Activated CD4-positive, CD25-positive, alpha-beta regulatory T cell treated with anti-CD3 and anti-CD28 coated beads, Interleukin-2, amount 50 U/mL, for 72 hours (primary cell): ENCODE results near the gene HSPA12B.

Experiments
- DNase-seq: peaks from one replicate; pipeline ENCODE4 v3.0.0; 2021

The HSPA12B gene

GRCh38 chr20:3732327-3733118 is at the start of gene HSPA12B:
HSPA12B (plus strand) TSS chr20:3732685; CDS start chr20:3738675, 5,990 bp downstream.
- no peak for DNase-seq

GRCh38 chr20:3685341-3685740 is 47.1 kb upstream of the HSPA12B start:
- no peak for DNase-seq

GRCh38 chr20:3686421-3686820 is 46.1 kb upstream of the HSPA12B start:
- DNase-seq, result no peak

GRCh38 chr20:3686867-3687321 is 45.6 kb upstream of the HSPA12B start:
- DNase-seq, result no peak

- no peak for DNase-seq
Measured at GRCh38 chr20:3687655-3688054, 44.8 kb upstream of the HSPA12B start.

GRCh38 chr20:3689978-3690377 is 42.5 kb upstream of the HSPA12B start:
- DNase-seq, result no peak

GRCh38 chr20:3690413-3690812 is 42.1 kb upstream of the HSPA12B start:
- no peak for DNase-seq

GRCh38 chr20:3691306-3691705 is 41.2 kb upstream of the HSPA12B start:
- no peak for DNase-seq

GRCh38 chr20:3691897-3692296 is 40.6 kb upstream of the HSPA12B start:
- DNase-seq, result no peak

GRCh38 chr20:3692706-3693294 is 39.7 kb upstream of the HSPA12B start:
- no peak for DNase-seq

- no peak for DNase-seq
Measured at GRCh38 chr20:3693376-3693775, 39.1 kb upstream of the HSPA12B start.

- DNase-seq, result no peak
Measured at GRCh38 chr20:3694864-3695263, 37.6 kb upstream of the HSPA12B start.

- no peak for DNase-seq
Measured at GRCh38 chr20:3696200-3696599, 36.3 kb upstream of the HSPA12B start.

GRCh38 chr20:3696745-3697587 is 35.5 kb upstream of the HSPA12B start:
- no peak for DNase-seq

GRCh38 chr20:3697588-3698305 is 34.7 kb upstream of the HSPA12B start:
- DNase-seq, result no peak

GRCh38 chr20:3698591-3699001 is 33.9 kb upstream of the HSPA12B start:
- no peak for DNase-seq

- no peak for DNase-seq
Measured at GRCh38 chr20:3699037-3699436, 33.4 kb upstream of the HSPA12B start.

GRCh38 chr20:3701061-3701998 is 31.2 kb upstream of the HSPA12B start:
- no peak for DNase-seq

GRCh38 chr20:3702611-3703391 is 29.7 kb upstream of the HSPA12B start:
- DNase-seq, result no peak

- DNase-seq, result no peak
Measured at GRCh38 chr20:3704087-3704486, 28.4 kb upstream of the HSPA12B start.

- DNase-seq, result no peak
Measured at GRCh38 chr20:3705491-3705969, 27.0 kb upstream of the HSPA12B start.
